Skeletal muscle cell (primary cell): ENCODE measurements around the gene GPRASP1.
"Not testable (repeated sequence)": the region's sequence is repeated elsewhere in the genome, so short reads cannot be mapped to it uniquely, and the experiment has no call there.

Source experiments
- DNase-seq: peaks from one replicate; pipeline ENCODE4 v3.0.0-alpha.2; 2010; ENCODE audit warnings: low read depth
- H3K4me3 ChIP-seq: 2 replicates; pipeline ENCODE4 v1.5.1; 2011; ENCODE audit warnings: low read depth, mild to moderate bottlenecking, control low read depth, low read length, moderate library complexity

GPRASP1 gene, protein sequence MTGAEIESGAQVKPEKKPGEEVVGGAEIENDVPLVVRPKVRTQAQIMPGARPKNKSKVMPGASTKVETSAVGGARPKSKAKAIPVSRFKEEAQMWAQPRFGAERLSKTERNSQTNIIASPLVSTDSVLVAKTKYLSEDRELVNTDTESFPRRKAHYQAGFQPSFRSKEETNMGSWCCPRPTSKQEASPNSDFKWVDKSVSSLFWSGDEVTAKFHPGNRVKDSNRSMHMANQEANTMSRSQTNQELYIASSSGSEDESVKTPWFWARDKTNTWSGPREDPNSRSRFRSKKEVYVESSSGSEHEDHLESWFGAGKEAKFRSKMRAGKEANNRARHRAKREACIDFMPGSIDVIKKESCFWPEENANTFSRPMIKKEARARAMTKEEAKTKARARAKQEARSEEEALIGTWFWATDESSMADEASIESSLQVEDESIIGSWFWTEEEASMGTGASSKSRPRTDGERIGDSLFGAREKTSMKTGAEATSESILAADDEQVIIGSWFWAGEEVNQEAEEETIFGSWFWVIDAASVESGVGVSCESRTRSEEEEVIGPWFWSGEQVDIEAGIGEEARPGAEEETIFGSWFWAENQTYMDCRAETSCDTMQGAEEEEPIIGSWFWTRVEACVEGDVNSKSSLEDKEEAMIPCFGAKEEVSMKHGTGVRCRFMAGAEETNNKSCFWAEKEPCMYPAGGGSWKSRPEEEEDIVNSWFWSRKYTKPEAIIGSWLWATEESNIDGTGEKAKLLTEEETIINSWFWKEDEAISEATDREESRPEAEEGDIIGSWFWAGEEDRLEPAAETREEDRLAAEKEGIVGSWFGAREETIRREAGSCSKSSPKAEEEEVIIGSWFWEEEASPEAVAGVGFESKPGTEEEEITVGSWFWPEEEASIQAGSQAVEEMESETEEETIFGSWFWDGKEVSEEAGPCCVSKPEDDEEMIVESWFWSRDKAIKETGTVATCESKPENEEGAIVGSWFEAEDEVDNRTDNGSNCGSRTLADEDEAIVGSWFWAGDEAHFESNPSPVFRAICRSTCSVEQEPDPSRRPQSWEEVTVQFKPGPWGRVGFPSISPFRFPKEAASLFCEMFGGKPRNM (N-terminal part only)

DNA sequence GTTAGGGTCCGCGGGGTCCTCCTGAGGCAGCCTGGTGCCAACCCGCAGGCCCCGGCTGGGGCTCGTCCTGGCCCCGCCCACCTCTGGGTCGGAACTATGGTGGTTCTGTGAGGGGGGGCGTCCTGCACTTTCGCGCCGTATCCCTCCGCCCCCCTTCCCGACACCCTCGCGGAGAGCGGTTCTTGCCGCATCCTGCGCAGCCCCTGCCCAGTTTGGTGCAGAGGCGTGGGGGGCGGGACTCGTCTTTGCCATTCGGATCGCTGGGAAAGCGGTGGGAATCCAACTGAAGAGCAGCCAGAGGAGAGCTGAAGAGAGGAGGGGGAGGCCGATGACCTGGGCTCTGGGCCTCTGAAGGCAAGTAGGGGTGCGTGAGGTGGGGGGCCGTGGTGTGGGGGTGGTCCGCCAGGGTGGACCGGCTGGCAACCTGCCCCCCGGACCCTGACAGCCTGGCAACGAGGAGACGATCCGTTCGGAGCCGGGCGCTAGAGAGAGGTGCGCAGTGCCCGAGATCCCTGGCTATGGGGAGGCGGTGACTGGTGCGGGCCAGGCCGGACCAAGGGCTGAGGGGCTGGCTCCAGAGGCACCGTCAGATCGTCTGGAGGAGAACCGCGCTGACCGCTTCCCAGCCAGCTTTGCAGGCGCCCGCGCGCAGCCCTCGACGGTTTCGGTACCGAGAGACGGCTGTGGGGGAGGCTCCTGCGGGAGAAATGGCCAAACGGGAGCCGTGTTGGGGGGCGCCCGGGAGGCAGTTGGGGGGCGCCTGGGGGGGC, at the start of gene GPRASP1:
Gene GPRASP1, plus strand, starts transcription at position 242 of the 770 bp plus-strand sequence. CDS start 2,431 bp downstream, outside the sequence.
- no peak for DNase-seq
- H3K4me3 ChIP-seq: peak within 1 kb of the TSS; percentile 56

DNA sequence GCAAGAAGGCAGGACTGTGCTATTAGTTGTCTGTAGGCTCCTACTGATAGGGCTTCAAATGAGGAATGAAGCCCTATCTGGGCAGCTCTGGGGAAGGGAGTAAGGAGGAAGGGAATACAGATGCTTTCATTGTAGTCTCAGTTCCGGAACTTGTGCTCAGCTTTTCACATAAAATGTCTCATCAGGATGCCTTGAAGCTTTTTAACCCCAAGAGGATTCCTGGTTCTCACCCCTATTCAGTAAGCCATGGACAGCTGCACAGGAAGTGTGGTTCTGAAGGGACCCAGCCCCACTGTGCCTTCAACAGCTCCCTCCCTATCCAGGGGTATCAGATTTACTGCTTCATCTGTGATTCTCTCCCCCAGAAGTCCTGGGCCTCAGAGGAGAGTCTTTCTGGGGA, 47.0 kb upstream of the GPRASP1 start:
- no peak overlapping the region for H3K4me3 ChIP-seq
- DNase-seq: peak; percentile 19

DNA sequence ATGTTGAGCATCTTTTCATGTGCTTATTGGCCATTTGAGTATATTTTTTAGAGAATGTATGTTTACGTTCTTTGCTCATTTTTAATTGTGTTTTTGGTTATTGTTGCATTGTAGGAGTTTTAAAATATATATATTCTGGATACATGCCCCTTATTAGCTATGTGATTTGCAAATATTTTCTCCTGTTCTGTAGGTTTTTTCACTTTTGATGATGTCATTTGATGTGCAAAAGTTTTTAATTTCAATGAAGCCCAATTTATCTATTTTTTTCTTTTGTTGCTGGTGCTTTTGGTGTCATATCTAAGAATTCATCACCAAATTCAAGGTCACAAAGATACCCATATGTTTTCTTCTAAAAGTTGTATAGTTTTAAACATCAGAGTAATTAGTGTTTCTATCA, 45.2 kb upstream of the GPRASP1 start:
- no peak overlapping the region for H3K4me3 ChIP-seq

DNA sequence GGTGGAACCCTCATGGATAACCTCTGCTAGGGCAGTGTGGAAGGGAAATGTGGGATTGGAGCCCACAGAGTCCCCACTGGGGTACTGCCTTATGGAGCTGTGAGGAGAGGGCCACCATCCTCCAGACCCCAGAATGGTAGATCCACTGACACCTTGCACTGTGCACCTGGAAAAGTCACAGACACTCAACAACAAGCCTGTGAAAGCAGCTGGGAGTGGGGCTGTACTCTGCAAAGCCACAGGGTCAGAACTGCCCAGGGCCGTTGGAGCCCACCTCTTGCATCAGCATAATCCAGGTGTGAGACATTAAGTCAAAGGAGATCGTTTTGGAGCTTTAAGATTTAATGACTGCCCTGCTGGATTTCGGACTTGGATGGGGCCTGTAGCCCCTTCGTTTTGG, 40.4 kb upstream of the GPRASP1 start:
- no peak for DNase-seq
- H3K4me3 ChIP-seq: no peak overlapping the region

More for the DNA sequence above, 45.2 kb upstream of the GPRASP1 start:
- DNase-seq: no peak

DNA sequence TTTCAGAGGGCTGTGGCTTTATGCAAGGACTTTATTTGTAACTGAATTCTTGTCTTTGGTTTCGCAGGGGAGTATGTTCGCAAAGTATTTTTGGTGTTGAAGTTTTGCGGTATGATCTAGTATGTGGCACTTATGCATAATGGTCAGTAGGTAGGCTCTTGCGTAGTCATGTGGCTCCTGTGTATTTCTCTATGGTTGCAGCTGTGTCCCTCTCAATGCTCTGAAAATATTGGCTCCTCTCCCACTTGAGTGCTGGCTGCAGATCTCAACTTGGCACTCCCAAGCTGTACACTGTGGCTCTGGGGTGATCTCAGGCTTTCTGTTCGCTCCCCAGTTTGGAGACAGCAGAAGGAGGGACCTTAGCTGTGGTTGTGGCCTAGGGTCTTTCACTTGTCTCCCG, 27.2 kb upstream of the GPRASP1 start:
- no peak for DNase-seq
- no peak overlapping the region for H3K4me3 ChIP-seq

DNA sequence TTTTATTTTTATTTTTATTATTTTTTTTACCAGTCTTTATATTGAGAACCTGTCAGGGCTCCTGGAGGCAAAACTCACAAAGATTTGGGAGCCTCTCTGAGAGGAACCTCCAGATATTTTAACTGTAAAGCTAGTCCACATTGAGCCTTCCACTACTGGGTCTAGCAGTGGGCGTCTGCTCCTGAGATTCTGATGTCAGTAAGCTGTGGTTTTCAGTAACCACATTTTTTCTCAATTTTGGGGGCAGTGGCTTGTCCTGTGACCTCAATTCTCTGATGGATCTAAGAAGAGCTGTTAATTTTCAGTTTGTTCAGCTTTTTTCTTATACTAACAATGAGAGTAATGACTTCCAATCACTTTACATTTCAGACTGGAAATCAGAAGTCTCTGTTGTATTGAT, 23.6 kb upstream of the GPRASP1 start:
- H3K4me3 ChIP-seq: no peak overlapping the region
- no peak for DNase-seq

DNA sequence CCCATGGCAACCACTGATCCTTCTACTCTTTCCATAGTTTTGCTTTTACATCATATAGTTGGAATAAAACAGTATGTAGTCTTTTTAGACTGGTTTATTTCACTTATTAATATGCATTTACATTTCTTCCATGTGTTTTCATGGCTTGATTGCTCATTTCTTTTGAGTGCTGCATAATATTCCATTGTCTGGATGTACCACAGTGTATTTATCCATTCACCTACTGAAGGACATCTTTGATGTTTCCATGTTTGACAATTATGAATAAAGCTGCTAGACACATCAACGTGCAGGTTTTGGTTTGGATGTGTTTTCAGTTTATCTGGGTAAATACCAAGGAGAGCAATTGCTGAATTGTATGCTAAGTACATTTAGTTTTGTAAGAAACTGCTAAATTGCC, 13.7 kb upstream of the GPRASP1 start:
- no peak for DNase-seq
- no peak overlapping the region for H3K4me3 ChIP-seq

DNA sequence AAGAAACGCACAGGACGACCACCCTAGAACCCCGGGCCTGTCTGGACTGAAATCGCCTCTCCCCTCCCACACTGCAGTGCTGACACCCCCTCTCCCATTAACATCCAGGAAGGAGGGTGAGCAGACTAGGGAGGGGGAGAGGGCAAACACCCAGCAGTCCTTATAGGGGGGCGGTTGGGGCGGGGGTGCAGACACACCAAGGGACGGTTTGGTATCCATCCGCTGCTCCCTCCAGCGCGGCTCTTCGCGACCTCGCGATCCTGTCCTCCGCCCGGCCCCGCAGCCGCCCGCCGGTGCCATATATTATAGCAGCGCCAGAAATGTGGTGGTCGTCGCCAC, 411 bp upstream of the GPRASP1 start:
- H3K4me3 ChIP-seq: peak overlapping the region; percentile 56
- no peak for DNase-seq

DNA sequence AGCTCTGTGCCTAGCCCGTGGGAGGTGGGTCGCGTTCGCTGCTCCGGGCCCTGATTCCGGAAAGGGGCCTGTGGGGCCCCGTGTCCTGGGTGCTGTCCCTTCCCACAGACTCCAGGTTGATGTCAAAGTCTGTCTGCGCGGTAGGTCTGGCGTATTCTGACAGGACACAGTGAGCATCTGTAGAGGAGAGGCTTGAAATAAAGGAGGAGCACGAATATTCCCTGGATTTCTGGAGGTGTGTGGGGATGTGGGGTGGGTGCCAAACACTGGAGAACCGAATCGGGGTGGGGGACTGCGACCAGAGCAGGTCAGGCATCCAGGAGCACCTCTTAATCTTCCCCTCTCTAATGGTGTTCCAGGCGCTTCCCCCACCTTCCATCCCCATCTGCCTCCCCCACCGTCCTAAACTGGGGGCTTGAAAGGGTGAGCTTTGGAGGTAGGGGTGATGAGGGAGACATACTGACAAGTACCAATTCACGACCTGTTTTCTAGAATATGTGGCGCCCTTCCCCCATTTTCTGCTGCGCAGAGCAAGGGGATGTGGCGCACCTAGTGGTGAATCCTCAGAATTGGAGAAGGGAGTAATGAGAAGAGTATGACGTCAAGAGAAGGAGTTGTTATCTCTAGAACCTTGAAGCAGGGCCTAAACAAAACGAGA, 877 bp downstream of the GPRASP1 start:
- no peak for DNase-seq
- peak overlapping the region; percentile 56 for H3K4me3 ChIP-seq

DNA sequence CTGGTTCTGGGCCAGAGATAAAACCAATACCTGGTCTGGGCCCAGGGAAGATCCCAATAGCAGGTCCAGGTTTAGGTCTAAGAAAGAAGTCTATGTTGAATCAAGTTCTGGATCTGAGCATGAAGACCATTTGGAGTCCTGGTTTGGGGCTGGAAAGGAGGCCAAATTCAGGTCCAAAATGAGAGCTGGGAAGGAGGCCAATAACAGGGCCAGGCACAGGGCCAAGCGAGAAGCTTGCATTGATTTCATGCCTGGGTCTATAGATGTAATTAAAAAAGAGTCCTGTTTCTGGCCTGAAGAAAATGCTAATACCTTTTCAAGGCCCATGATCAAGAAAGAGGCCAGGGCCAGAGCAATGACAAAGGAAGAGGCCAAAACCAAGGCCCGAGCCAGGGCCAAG, 3.4 kb downstream of the GPRASP1 start:
- H3K4me3 ChIP-seq: no peak overlapping the region

DNA sequence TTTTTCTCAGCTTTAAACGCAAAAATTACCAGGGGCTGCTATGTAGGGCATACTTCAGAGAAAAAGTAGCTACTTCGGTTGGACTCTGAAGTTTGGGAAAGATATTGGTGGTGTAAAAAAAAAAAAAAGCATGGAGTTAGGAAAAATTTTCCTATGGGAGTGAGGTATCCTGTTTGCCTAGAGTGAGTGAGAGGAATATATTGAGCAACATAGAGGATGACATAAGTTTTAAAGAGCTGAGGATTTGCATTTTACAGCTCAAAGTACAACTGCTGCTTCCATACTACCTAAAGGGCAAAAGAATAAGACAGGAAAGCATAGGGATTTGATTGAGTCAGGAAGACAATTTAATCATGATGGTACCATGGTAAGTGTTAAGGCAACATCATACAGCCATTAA, 7.3 kb downstream of the GPRASP1 start:
- DNase-seq: no peak
- H3K4me3 ChIP-seq: no peak overlapping the region

More for the DNA sequence above, 3.4 kb downstream of the GPRASP1 start:
- no peak for DNase-seq

DNA sequence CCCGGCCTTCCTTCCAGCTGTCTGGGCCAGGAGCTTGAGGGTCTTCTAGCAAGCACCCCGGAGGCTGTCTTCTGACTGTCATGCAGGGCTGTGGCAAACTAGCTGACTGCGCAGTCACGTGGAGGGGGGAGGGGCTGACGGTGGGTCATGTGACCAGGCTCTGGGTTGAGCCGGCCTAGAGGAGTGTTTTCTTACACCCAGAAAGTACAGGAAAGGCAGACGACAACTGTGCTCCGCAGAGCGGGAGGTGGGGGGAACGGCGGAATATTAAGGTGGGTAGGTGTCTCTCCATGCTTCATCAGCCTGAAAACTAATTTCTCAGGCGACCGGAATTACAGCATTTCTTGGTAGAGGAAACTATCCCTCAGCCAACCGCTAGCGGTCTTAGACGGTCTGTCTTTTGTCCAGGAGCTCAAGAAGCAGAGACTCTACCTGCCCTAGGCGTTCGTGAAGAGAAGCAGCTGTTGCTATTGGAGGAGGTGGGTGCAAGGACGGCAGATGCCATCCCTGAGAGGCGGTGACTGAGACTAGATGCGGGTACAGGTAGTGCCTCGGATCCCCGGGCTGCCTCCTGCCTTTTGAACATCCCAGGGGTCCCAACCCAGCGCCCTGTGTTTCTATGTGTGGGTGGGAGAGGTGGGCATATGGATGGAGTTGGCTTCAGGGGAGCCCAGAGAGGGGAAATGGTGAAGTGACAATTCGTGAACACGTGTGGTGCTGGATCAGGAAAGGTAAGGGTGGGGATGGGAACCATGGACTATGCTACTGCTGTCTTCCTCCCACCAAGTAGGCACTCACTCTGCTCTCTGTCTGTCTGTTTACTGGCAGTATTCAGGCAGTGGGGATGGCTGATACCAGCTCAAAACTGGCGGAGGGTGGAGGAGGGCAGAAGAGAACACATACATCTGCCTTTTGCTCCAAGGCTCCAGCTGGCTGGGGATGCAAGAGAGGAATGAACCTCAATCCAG, 8.8 kb downstream of the GPRASP1 start:
- H3K4me3 ChIP-seq: peak overlapping the region; percentile 49
- no peak for DNase-seq

DNA sequence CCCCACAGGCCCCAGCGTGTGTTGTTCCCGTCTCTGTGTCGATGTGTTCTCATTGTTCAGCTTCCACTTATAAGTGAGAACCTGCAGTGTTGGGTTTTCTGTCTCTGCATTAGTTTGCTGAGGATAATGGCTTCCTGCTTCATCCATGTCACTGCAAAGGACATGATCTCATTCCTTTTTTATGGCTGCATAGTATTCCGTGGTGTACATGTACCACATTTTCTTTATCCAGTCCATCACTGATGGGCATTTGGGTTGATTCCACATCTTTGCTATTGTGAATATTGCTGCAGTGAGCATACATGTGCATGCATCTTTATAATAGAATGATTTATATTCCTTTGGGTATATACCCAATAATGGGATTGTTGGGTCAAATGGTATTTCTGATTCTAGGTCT, 12.5 kb downstream of the GPRASP1 start:
- not testable (repeated sequence) for H3K4me3 ChIP-seq, DNase-seq

DNA sequence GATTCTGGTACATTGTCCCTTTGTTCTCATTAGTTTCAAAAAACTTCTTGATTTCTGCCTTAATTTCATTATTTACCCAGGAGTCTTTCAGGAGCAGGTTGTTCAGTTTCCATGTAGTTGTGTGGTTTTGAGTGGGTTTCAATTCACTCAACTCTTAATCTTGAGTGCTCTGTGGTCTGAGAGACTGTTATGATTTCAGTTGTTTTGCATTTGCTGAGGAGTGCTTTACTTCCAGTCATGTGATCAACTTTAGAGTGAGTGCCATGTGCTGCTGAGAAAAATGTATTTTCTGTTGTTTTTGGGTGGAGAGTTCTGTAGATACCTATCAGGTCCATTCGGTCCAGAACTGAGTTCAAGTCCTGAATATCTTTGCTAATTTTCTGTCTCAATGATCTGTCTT, 15.8 kb downstream of the GPRASP1 start:
- DNase-seq, H3K4me3 ChIP-seq: not testable (repeated sequence)

DNA sequence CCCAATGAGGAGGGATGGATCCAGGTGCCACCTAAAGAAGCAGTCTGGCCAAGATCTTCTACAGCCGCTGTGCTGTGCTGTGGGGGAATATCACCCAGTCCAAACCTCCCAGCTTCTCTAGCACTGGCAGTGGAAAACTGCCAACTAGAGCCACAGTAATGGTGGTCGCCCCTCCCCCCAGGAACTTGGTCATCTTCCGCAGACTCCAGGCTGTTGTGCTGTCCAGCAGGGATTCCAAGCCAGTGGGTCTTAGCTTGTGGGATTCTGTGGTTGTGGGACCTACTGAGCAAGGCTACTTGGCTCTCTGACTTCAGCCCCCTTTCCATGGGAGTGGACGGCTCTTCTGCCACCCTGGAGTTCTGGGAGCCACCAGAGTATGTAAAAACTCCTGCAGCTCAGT, 18.2 kb downstream of the GPRASP1 start:
- no peak overlapping the region for H3K4me3 ChIP-seq
- DNase-seq: no peak

DNA sequence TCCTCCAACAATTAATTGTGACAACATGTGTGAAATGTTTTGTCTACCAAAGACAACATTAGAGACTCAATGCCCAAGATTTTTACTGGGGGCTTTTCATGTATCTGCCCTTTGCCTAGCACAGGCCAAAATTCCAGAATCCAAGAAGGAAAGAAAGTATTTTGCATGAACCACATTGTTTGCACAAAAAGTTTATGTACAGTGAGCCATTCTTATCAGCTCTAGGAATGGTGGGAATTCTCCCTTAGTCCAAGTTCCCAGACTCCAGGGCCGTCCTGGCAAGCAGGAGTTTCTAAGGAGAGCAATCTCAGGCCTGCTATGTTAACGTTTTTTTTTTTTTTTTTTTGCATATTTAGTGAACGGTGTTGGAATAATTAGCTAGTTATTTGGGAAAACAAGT, 21.6 kb downstream of the GPRASP1 start:
- H3K4me3 ChIP-seq: no peak overlapping the region
- DNase-seq: no peak

DNA sequence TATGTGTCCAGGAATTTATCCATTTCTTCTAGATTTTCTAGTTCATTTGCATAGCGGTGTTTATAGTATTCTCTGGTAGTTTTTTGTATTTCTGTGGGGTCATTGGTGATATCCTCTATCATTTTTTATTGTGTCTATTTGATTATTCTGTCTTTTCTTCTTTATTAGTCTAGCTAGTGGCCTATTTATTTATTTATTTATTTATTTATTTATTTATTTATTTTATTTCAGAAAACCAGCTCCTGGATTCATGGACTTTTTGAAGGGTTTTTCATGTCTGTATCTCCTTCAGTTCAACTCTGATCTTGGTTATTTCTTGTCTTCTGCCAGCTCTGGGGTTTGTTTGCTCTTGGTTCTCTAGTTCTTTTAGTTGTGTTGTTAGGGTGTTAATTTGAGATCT, 26.2 kb downstream of the GPRASP1 start:
- DNase-seq, H3K4me3 ChIP-seq: not testable (repeated sequence)
